HepG2 (cell line): ENCODE results near the gene HDLBP. TPM values are rescaled to one million over a fixed set of nuclear protein-coding genes. Genes with fewer than 3 reads are reported as not detected.

Source experiments
- ATF2 ChIP-seq: sonication (generic); formaldehyde crosslinking; IDR thresholded peaks from 2 replicates; pipeline ENCODE4 v1.4.0; 2020; ENCODE audit warnings: missing genetic modification reagents
- BCL6 ChIP-seq: IDR thresholded peaks from 2 replicates; pipeline ENCODE4 v1.6.1; 2016; ENCODE audit warnings: missing genetic modification reagents, missing compliant biosample characterization
- GTF3A ChIP-seq: sonication (generic); formaldehyde crosslinking; conservative IDR thresholded peaks from 2 replicates; pipeline ENCODE4 v1.4.0; 2020; ENCODE audit warnings: mild to moderate bottlenecking, missing genetic modification reagents
- HNF4A ChIP-seq: sonication (generic); formaldehyde crosslinking; IDR thresholded peaks from 2 replicates; pipeline ENCODE4 v1.4.0; 2020; ENCODE audit warnings: missing genetic modification reagents
- HOXA7 ChIP-seq: sonication (generic); formaldehyde crosslinking; IDR thresholded peaks from 2 replicates; pipeline ENCODE4 v1.8.1; 2022; ENCODE audit warnings: mild to moderate bottlenecking, missing genetic modification reagents, moderate library complexity
- IKZF1 ChIP-seq: fragments of 450-650 bp; IDR thresholded peaks from 2 replicates; pipeline ENCODE4 v1.7.1; 2016
- KMT2A ChIP-seq: sonication (generic); formaldehyde crosslinking; IDR thresholded peaks from 2 replicates; pipeline ENCODE4 v1.4.0; 2020; ENCODE audit warnings: missing genetic modification reagents
- MEIS1 ChIP-seq: sonication (generic); formaldehyde crosslinking; IDR thresholded peaks from 2 replicates; pipeline ENCODE4 v1.9.0; 2021; ENCODE audit warnings: mild to moderate bottlenecking, missing genetic modification reagents, moderate library complexity, borderline replicate concordance
- NFIB ChIP-seq: sonication (generic); formaldehyde crosslinking; IDR thresholded peaks from 2 replicates; pipeline ENCODE4 v1.9.0; 2021; ENCODE audit warnings: missing genetic modification reagents, mild to moderate bottlenecking, borderline replicate concordance
- POLR2G ChIP-seq: fragments of 200-400 bp; formaldehyde crosslinking; IDR thresholded peaks from 2 replicates; pipeline ENCODE4 v1.6.1; 2018; ENCODE audit warnings: mild to moderate bottlenecking, low read depth, low read length, moderate library complexity
- SKI ChIP-seq: fragments of 450-650 bp; IDR thresholded peaks from one replicate; pipeline ENCODE4 v1.6.1; 2018; ENCODE audit warnings: mild to moderate bottlenecking; ENCODE audit not compliant: partially characterized antibody
- SMAD9 ChIP-seq: sonication (generic); formaldehyde crosslinking; IDR thresholded peaks from 2 replicates; pipeline ENCODE4 v1.5.1; 2020; ENCODE audit warnings: mild to moderate bottlenecking, missing genetic modification reagents
- SNAPC5 ChIP-seq: sonication (generic); formaldehyde crosslinking; IDR thresholded peaks from 2 replicates; pipeline ENCODE4 v1.8.1; 2023; ENCODE audit warnings: mild to moderate bottlenecking, missing genetic modification reagents, borderline replicate concordance
- TFDP1 ChIP-seq: IDR thresholded peaks from 2 replicates; pipeline ENCODE4 v1.6.1; 2016; ENCODE audit warnings: missing compliant biosample characterization, missing genetic modification reagents, borderline replicate concordance
- ZBTB34 ChIP-seq: sonication (generic); formaldehyde crosslinking; IDR thresholded peaks from 2 replicates; pipeline ENCODE4 v1.8.0; 2022; ENCODE audit warnings: mild to moderate bottlenecking, missing genetic modification reagents
- ZFP36L2 ChIP-seq: sonication (generic); formaldehyde crosslinking; IDR thresholded peaks from 2 replicates; pipeline ENCODE4 v1.4.0; 2020; ENCODE audit warnings: missing genetic modification reagents
- ZNF101 ChIP-seq: sonication (generic); formaldehyde crosslinking; IDR thresholded peaks from 2 replicates; pipeline ENCODE4 v1.4.0; 2020; ENCODE audit warnings: mild to moderate bottlenecking, low read depth, missing genetic modification reagents, borderline replicate concordance
- ZNF12 ChIP-seq: sonication (generic); formaldehyde crosslinking; IDR thresholded peaks from 2 replicates; pipeline ENCODE4 v1.5.0; 2020; ENCODE audit warnings: missing genetic modification reagents
- ZNF275 ChIP-seq: sonication (generic); formaldehyde crosslinking; IDR thresholded peaks from 2 replicates; pipeline ENCODE4 v1.8.0; 2022; ENCODE audit warnings: missing genetic modification reagents, mild to moderate bottlenecking, inconsistent platforms, borderline replicate concordance
- ZNF431 ChIP-seq: sonication (generic); formaldehyde crosslinking; IDR thresholded peaks from 2 replicates; pipeline ENCODE4 v1.9.0; 2022; ENCODE audit warnings: missing genetic modification reagents, low read depth, mild to moderate bottlenecking, borderline replicate concordance
- ZNF558 ChIP-seq: sonication (generic); formaldehyde crosslinking; IDR thresholded peaks from 2 replicates; pipeline ENCODE4 v1.9.0; 2022; ENCODE audit warnings: mild to moderate bottlenecking, missing genetic modification reagents, borderline replicate concordance
- ZNF605 ChIP-seq: sonication (generic); formaldehyde crosslinking; IDR thresholded peaks from 2 replicates; pipeline ENCODE4 v1.8.0; 2022; ENCODE audit warnings: mild to moderate bottlenecking, missing genetic modification reagents
- ZNF615 ChIP-seq: sonication (generic); formaldehyde crosslinking; IDR thresholded peaks from 2 replicates; pipeline ENCODE4 v1.5.0; 2020; ENCODE audit warnings: mild to moderate bottlenecking, missing genetic modification reagents, borderline replicate concordance
- ZNF678 ChIP-seq: sonication (generic); formaldehyde crosslinking; IDR thresholded peaks from 2 replicates; pipeline ENCODE4 v1.4.0; 2020; ENCODE audit warnings: mild to moderate bottlenecking, missing genetic modification reagents
- ZSCAN22 ChIP-seq: sonication (generic); formaldehyde crosslinking; IDR thresholded peaks from 2 replicates; pipeline ENCODE4 v1.4.0; 2020; ENCODE audit warnings: mild to moderate bottlenecking, missing genetic modification reagents
- ZSCAN25 ChIP-seq: sonication (generic); formaldehyde crosslinking; IDR thresholded peaks from 2 replicates; pipeline ENCODE4 v1.8.0; 2022; ENCODE audit warnings: mild to moderate bottlenecking, missing genetic modification reagents
- polyA plus RNA-seq, 8 experiments: library from polyadenylated mRNA; depleted of rRNA in 3 of 8; stranded (reverse) in 7 of 8; unstranded in 1 of 8; fragments of >200 nt; fragmentation: Illumina TruSeq in 4 of 8; extraction: Trizol in 4 of 8; gene quantifications; 2 replicates each; pipeline versions ENCODE4 v1.2.1 to v1.2.3, GENCODE V29; 2011 to 2016; ENCODE audit warnings: low read depth in 4 of 8, missing spikeins in 1 of 8, mixed read lengths in 1 of 8; ENCODE audit not compliant: insufficient read depth in 1 of 8
- total RNA-seq, 5 experiments: library from RNA; depleted of rRNA; stranded (reverse); fragments of >200 nt; fragmentation: Illumina TruSeq; extraction: Trizol; gene quantifications; 2 replicates each; pipeline ENCODE4 v1.2.3, GENCODE V29; 2016; ENCODE audit warnings: low read depth in 1 of 5

Gene HDLBP
- total and polyA plus RNA-seq, 2 of the 13 experiments (the other 11 are each of a cell fraction or from before 2014, with no cell fraction given): 464 to 707 TPM

GRCh38 chr2:241350878-241351639 lies 35.6 kb upstream of the HDLBP start (continued):
- TF ChIP-seq POLR2G: peak; percentile 24; the same call in 1 of the 2 replicates
- TF ChIP-seq SKI: no peak
- no peak for TF ChIP-seq ZNF558 (CRISPR knock-in tag)
- no peak for TF ChIP-seq KMT2A (CRISPR knock-in tag)
- TF ChIP-seq HNF4A (CRISPR knock-in tag): peak; percentile 73
- TF ChIP-seq ZBTB34 (CRISPR knock-in tag): no peak
- TF ChIP-seq NFIB (CRISPR knock-in tag): no peak
- no peak for TF ChIP-seq TFDP1 (CRISPR knock-in tag)
- no peak for TF ChIP-seq GTF3A (CRISPR knock-in tag)
- TF ChIP-seq ZSCAN22 (CRISPR knock-in tag): no peak
- TF ChIP-seq ZNF615 (CRISPR knock-in tag): 0 out of 2 replicates have a peak, but pooled peaks have one; percentile 55
- TF ChIP-seq ZFP36L2 (CRISPR knock-in tag): no peak
- TF ChIP-seq ZSCAN25 (CRISPR knock-in tag): no peak
- TF ChIP-seq ZNF275: peak; percentile 27; the same call in 1 of the 2 replicates
- TF ChIP-seq IKZF1: no peak
- no peak for TF ChIP-seq SMAD9 (CRISPR knock-in tag)
- TF ChIP-seq ZNF678 (CRISPR knock-in tag): no peak
- TF ChIP-seq HOXA7: no peak
- TF ChIP-seq SNAPC5: 0 out of 2 replicates have a peak, but pooled peaks have one; percentile 72
- peak; percentile 84 for TF ChIP-seq BCL6 (CRISPR knock-in tag)
- no peak for TF ChIP-seq ZNF431 (CRISPR knock-in tag)
- no peak for TF ChIP-seq MEIS1 (CRISPR knock-in tag)
- peak; percentile 78 for TF ChIP-seq ATF2 (CRISPR knock-in tag)
- no peak; the same call in 1 of the 2 replicates for TF ChIP-seq ZNF12 (CRISPR knock-in tag)
- 0 out of 2 replicates have a peak, but pooled peaks have one; percentile 34 for TF ChIP-seq ZNF605
- TF ChIP-seq ZNF101 (CRISPR knock-in tag): no peak
